Retina (tissue), 1 donor: ENCODE data around the gene ZNF718.
A peak's percentile ranks its signal among the peaks of the same experiment; 100 is the strongest.
"Not testable (repeated sequence)": the region's sequence is repeated elsewhere in the genome, so short reads cannot be mapped to it uniquely, and the experiment has no call there.

ENCODE experiments used
- DNase-seq: peaks from one replicate; pipeline ENCODE4 v3.0.0-alpha.2; 2016

The ZNF718 gene

DNA sequence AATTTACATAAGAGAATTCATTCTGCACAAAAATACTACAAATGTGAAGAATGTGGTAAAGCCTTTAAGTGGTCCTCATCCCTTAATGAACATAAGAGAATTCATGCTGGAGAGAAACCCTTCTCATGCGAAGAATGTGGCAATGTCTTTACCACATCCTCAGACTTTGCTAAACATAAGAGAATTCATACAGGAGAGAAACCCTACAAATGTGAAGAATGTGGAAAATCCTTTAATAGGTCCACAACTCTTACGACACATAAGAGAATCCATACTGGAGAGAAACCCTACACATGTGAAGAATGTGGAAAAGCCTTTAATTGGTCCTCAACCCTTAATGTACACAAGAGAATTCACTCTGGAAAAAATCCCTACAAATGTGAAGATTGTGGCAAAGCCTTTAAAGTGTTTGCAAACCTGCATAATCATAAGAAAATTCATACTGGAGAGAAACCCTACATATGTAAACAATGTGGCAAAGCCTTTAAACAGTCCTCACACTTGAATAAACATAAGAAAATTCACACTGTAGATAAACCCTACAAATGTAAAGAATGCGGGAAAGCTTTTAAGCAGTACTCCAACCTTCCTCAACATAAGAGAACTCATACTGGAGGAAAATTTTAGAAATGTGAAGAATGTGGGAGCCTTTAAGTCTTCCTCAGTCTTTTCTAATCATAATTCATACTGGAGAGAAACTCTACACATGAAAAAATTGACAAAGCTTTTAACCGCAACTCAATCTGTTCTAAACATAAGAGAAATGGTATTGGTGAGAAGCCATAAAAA lies 37.4 kb downstream of the ZNF718 start:
- no peak for DNase-seq

DNA sequence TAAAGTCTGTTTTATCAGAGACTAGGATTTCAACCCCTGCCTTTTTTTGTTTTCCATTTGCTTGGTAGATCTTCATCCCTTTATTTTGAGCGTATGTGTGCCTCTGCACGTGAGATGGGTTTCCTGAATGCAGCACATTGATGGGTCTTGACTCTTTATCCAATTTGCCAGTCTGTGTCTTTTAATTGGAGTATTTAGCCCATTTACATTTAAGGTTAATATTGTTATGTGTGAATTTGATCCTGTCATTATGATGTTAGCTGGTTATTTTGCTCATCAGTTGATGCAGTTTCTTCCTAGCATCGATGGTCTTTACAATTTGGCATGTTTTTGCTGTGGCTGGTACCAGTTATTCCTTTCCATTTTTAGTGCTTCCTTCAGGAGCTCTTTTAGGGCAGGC lies 45.3 kb downstream of the ZNF718 start:
- DNase-seq = not testable (repeated sequence)

DNA sequence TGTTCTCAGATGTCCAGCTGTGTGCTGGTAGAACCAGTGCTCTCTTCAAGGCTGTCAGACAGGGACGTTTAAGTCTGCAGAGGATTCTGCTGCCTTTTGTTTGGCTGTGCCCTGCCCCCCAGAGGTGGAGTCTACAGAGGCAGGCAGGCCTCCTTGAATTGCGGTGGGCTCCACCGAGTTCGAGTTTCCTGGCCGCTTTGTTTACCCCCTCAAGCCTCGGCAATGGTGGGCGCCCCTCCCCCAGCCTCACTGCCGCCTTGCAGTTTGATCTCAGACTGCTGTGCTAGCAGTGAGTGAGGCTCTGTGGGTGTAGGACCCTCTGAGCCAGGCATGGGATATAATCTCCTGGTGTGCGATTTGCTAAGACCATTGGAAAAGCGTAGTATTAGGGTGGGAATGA lies 47.0 kb downstream of the ZNF718 start:
- not testable (repeated sequence) for DNase-seq

DNA sequence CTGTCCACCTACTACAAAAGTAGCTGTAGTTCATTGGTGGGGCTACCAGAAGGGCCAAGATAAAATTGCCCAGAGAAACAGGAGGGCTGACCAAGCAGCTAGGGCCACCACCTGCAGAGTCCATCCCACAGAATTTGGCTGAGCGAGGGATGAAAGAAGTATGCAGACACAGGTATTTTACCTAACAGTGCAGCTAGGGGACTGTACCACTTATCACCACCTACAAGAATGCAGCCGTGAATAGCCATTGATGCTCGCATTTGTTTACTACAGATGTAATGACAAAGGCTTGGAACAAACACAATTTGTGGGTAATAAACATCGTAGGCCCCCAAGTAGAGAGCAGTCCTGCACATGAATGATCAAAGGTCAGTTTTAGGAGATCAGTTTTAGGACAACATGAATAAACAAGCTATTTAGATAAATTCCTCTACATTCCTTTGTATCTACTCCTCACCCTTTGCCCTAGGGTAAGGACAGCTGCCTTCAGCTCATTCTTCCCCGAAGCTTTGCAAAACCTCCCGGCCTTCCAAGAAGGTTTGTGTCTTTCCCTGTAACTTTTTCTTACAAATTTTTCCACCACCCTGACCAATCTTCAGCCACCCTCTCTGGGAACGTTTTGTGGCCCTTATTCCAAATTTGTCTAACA lies 49.5 kb downstream of the ZNF718 start:
- DNase-seq = no peak

DNA sequence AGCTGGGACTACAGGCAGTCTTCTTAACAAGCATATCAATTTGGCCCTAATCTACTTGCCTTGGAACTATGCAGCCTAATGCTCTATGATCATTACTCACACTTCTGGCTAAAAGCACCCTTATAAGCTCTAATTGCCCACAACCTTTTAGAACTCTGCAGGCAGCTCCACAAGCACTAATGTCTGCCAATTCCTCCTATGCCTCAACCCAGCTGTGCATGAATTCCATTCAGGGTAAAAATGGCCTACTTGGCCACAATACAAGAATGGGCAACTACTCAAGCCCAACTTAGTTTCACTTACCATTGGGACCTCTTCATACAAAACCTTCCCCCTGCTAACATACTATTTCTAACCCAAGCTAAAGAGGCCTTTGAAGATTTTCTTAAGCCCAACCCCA lies 51.7 kb downstream of the ZNF718 start:
- no peak for DNase-seq

DNA sequence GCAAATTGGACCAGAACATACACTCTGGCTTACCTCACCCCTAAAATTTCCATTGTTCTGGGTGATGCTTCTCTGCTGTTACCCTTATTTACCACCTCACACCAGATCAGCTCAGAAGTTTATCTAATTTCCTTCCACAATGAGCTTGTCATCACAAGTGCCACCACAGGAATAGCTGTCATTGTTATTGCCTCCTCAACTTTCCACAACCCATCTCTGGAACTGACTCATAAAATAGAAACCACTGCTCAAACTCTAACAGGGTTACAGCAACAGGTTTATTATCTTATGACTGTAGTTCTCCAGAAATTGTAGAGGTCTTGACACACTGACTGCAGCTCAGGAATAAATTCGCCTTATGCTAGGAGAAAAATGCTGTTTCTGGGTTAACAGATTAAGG lies 52.7 kb downstream of the ZNF718 start:
- DNase-seq = no peak

DNA sequence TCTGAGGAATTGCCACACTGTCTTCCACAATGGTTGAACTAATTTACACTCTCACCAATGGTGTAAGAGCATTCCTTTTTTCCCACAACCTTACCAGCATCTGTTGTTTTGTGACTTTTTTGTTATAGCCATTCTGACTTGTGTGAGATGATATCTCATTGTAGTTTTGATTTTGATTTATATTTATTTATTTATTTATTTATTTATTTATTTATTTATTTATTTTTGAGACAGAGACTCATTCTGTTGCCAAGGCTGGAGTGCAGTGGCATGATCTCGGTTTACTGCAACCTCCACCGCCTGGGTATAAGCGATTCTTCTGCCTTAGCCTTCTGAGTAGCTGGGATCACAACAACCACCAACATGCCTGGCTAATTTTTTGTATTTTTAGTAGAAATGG lies 57.9 kb downstream of the ZNF718 start:
- not testable (repeated sequence) for DNase-seq

DNA sequence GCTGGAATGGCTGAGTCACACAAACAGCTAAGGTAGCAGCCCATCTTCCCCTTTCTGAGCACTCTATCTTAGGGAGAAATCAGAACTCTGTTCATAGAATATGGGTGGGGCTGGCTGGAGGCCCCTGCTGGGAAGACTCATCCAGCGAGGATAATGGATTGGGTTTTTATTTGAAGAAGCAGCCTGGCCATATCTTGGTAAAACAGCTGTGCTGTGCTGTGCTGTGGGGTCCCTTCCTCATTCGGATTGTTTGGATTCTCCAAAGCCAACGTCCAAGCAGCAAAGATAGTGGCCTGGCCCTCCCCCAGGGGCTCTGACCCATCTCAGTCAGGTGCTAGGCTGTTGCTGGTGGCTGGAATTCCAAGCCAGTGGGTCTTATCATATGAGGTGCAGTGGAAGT lies 63.8 kb downstream of the ZNF718 start:
- no peak for DNase-seq

DNA sequence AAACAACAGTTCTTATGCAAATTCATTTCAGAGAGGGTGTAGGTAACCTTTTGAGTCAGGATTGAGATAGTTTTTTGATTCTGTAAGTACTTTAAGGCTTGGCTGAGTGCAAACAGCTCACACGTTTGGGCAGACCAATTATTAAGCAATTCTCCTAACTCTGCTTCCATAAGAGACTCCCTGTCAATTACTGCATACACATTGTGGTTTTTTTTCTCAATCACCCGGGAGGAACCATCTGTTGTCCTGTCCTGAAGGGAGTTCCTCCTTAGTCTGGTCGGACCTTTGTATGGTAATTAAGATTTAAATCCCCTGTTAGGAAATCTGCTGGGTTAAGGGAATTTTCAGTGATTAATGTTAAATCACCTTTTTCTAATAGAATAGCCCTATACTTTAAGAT lies 70.9 kb downstream of the ZNF718 start:
- not testable (repeated sequence) for DNase-seq

DNA sequence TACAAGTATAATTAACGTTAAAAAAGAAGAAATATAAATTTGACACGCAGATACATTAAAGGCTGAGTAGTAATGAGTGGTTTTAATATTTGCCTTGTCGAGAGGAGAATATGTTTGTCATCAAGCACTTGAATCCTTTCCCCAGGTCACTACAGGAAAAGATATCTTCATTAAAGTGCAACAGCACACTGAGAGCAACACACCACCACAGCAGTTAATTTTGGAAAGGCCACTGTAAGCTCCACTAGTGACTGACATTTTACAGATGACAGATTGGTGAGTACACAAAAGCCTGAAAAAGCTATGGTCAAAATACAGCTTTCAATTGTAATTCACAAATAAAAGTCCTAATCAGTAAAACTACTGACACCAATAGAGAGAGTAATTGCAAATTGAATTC lies 76.6 kb downstream of the ZNF718 start:
- DNase-seq = no peak

DNA sequence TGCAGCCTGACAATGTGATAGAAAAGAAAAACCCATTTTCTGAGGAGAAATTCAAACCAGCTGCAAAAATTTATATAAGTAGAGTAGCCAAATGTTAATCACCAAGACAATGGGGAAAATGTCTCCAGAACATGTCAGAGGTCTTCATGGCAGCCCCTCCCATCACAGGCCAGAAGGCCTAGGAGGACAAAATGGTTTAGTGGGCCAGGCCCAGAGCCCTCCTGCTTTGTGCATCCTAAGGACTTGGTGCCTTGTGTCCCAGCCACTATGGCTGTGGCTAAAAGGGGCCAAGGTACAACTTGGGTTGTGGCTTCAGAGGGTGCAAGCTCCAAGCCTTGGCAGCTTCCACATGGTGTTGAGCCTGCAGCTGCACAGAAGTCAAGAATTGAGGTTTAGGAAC lies 78.5 kb downstream of the ZNF718 start:
- not testable (repeated sequence) for DNase-seq

DNA sequence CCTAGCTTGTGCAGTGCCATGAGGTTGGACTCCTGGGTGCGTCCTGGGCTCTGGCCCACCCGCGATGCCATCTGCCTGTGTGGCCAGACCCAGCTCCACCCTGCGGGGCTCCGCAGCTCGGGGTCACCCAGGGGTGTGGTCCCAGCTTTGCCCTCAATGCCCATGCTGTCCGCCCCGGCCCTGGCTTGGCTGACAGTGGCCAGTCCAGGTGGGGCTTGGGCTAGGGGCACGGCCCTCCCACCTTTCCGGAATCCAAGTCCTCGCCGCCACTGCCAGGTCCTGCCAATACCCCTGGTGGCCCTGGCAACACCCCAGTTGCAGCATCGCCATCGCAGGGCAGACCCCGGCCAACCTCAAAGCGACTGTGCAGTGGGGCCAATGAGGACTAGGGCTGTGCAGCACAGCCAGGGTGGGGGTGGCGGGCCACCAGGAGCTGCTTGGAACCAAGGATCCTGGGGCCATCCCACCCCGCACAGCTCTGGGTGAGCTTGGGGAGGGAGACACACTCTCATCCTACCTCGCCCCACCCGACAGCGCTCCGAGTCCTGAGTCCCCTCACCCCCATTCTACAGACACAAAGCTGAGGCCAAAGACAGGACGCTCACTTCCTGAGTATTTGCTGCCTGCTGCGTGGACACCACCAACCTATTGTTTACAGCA lies 80.9 kb downstream of the ZNF718 start:
- DNase-seq = no peak

DNA sequence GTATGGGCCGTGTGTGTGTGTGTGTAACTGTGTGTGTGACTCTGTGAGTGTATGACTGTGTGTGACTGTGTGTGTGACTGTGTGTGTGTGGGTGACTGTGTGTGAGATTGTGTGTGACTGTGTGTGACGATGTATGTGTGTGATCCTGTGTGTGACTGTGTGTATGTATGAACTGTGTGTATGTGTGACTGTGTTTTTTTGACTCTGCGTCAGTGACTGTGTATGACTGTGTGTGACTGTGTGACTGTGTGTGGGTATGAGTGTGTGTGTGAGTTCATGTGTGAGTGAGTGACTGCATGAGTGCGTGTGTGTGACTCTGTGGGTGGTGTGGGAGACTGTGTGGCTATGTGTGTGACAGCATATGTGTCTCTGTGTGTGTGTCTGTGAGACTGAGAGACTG lies 81.8 kb downstream of the ZNF718 start:
- no peak for DNase-seq

DNA sequence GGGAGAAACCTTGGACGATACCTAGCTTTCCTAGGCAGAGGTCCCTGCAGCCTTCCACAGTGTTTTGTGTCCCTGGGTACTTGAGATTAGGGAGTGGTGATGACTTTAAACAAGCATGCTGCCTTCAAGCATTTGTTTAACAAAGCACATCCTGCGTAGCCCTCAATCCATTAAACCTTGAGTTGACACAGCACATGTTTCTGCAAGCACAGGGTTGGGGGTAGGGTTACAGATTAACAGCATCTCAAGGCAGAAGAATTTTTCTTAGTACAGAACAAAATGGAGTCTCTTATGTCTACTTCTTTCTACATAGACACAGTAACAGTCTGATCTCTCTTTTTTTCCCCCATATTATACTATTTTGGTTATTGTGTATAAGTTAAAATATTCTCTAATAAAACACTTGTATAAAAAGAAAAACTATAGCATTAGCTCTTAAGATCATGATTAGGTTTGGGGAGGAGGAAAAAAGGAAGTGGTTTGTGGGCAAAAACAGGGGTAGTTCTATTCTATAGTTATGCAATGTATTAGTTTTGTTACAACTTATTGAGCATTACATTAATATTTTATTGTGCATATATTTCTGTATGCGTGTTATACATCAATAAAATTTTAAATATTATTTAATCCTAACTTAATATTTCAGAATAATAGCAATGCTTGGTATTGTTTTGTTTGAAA lies 84.3 kb downstream of the ZNF718 start:
- not testable (repeated sequence) for DNase-seq

DNA sequence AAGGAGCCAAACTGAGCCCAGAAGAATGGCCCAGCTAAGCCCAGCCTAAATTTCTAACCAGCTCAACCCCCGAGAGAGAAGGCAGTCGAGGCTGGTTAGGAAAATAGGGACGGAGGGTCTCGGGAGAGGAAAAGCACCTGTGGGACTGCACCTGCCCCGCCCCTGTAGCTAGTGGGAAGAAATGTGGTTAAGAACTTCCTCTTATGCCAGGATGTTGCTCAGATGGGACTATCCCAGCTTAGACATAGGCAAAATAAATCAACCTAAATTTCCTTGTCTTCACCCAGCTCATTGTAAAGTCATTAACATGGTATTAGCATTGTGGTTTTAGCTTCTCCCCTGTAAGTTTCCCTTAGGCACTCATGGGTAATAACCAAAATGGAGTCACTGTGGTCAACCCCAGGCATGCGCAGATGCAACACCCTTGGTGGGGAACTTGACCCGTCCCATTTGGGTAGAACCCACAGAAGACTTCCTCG lies 86.8 kb downstream of the ZNF718 start:
- DNase-seq = no peak

DNA sequence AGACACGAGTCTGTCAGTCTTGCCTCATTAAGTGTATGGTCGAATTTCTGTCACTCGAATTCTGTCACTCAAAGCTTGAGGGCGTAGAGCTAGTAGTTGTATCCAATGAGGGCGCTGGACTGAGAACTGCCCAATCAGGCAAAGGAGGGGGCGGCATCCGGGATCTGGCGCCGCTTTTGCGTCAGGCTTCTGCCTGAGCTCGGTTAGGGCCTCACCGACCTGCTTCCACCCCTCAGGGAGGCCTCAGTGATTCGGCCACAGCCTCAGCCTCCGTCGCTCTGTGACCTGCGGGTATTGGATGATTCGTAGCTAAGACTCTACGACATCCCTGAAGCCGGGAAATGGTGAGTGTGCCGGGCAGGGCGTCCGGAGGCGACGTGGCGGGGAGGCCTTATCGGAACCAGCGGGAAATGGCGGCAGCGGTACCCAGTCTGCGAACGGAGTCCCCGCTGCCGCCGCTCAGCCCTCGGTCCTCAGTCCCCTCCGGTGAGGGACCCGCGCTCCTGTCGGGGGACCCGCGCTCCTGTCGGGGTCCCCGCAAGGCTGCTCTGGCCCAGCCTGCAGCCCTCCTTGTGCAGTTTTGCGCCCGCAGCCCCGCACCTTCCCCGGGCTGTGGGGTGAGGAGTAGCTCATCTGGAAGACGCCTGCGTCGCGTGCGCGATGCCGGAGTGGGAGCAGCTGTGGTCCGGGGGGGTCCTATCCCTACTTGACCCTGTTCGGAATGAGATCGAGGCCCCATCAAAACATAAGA lies 88.3 kb downstream of the ZNF718 start:
- DNase-seq = peak; percentile 90

DNA sequence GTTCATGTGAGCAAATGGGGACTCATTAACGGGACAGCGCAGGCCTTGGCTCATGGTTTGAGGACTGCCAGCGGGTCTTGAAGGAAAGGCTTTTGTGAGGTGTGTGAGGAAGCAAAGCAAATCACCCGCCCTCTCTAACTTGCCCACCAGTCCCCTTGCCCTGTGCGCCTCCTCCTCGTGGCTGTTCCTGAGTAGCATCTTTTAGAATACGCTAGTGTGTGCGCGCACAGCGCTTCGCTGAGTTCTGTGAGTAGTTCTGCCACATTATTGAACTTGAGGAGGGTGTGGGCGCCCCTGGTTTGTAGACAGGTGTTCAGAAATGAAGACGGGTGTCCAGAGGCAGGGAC lies 88.9 kb downstream of the ZNF718 start:
- not testable (repeated sequence) for DNase-seq
